Left ventricle myocardium inferior (tissue), 1 donor: ENCODE results near the gene EEF1A2. TPM values are rescaled to one million over a fixed set of nuclear protein-coding genes. Genes with fewer than 3 reads are reported as not detected.

ENCODE experiments used
- DNase-seq: peaks from one replicate; pipeline ENCODE4 v3.0.0-alpha.2; 2020
- H3K27ac ChIP-seq: fragments of 200-600 bp; replicated peaks from 2 replicates; pipeline ENCODE4 v1.8.0; 2021
- H3K27me3 ChIP-seq: fragments of 200-600 bp; 2 replicates; pipeline ENCODE4 v1.8.0; 2021; ENCODE audit warnings: low read depth
- H3K36me3 ChIP-seq: fragments of 200-600 bp; 2 replicates; pipeline ENCODE4 v1.8.0; 2021
- H3K4me1 ChIP-seq: fragments of 200-600 bp; 2 replicates; pipeline ENCODE4 v1.8.0; 2021
- H3K4me3 ChIP-seq: fragments of 200-600 bp; 2 replicates; pipeline ENCODE4 v1.8.0; 2021; ENCODE audit warnings: mild to moderate bottlenecking, moderate library complexity
- H3K9me3 ChIP-seq: fragments of 200-600 bp; replicated peaks from 2 replicates; pipeline ENCODE4 v1.8.0; 2021
- intact Hi-C: fragments of 100-400 bp; cut with micrococcal nuclease; formaldehyde crosslinking; loops from one replicate; pipeline ENCODE4 v1.11.0; 2022
- total RNA-seq: library from RNA; stranded (reverse); fragmentation: NEBNext Ultra II Directional; extraction: Animal tissue kit (Norgen Biotek cat#: 25700); gene quantifications from one replicate; pipeline ENCODE4 v1.2.1, GENCODE V29; 2021
- TF ChIP-seq, protein P1 (sequence below): fragments of 200-600 bp; IDR thresholded peaks from 2 replicates; pipeline ENCODE4 v1.8.0; 2021; ENCODE audit warnings: antibody characterized with exemption, mild to moderate bottlenecking, borderline replicate concordance
- donor health status: DM: no; HTN: yes; CAD: no; lungs with severe emphysema.

Gene EEF1A2
- total RNA-seq, 1 donor from 2014 or later, result 1,286 TPM

DNA sequence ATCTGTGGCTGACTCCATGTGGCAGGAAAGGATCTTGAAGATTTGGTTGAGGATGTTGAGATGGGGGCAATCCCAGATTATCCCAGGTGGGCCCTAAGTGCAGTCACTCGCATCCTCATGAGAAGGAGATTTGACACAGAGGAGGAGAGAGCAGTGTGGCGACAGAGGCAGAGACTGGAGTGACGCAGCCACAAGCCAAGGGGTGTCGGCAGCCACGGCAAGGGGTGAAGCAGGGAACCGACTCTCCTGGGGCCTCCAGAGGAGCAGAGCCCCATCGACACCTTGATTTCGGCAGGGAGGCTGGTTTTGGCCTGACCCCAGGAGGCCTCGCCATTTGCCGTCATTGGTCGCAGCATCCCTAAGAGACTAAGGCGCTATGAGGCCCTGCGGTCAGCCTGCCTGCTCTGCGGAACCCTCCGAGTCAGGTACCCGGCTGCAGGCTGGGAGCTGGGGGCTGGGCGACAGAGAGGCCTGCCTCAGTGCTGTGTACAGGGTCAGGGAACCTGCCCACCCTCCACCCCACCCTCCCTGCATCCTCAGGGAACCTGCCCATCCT is 12.5 kb downstream of the EEF1A2 start:
- TF ChIP-seq, protein P1, sequence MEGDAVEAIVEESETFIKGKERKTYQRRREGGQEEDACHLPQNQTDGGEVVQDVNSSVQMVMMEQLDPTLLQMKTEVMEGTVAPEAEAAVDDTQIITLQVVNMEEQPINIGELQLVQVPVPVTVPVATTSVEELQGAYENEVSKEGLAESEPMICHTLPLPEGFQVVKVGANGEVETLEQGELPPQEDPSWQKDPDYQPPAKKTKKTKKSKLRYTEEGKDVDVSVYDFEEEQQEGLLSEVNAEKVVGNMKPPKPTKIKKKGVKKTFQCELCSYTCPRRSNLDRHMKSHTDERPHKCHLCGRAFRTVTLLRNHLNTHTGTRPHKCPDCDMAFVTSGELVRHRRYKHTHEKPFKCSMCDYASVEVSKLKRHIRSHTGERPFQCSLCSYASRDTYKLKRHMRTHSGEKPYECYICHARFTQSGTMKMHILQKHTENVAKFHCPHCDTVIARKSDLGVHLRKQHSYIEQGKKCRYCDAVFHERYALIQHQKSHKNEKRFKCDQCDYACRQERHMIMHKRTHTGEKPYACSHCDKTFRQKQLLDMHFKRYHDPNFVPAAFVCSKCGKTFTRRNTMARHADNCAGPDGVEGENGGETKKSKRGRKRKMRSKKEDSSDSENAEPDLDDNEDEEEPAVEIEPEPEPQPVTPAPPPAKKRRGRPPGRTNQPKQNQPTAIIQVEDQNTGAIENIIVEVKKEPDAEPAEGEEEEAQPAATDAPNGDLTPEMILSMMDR, result no peak
- DNase-seq, result no peak

GRCh38 chr20:63484651-63485403 is 14.1 kb downstream of the EEF1A2 start:
- intact Hi-C loops, result no loop called here
- peaks cover 14% of the 10 kb centered on the region for H3K36me3 ChIP-seq
- peaks cover 4% of the 10 kb centered on the region for H3K9me3 ChIP-seq
- H3K27me3 ChIP-seq, result peaks cover 92% of the 10 kb centered on the region
- no peak for DNase-seq
- no peak overlapping the region for H3K4me3 ChIP-seq
- peaks cover 40% of the 10 kb centered on the region for H3K4me1 ChIP-seq
- peak overlapping the region; percentile 50 for H3K27ac ChIP-seq
- TF ChIP-seq, protein P1, result no peak

More for the DNA sequence above, 12.5 kb downstream of the EEF1A2 start:
- H3K36me3 ChIP-seq, result peaks cover 30% of the 10 kb centered on the region
- H3K9me3 ChIP-seq, result peaks cover 4% of the 10 kb centered on the region
- peaks cover 92% of the 10 kb centered on the region for H3K27me3 ChIP-seq
- peaks cover 48% of the 10 kb centered on the region for H3K4me1 ChIP-seq
- intact Hi-C loops, result no loop called here
- H3K4me3 ChIP-seq, result no peak overlapping the region
- no peak overlapping the region for H3K27ac ChIP-seq

GRCh38 chr20:63484236-63484635 is 14.6 kb downstream of the EEF1A2 start:
- no peak for DNase-seq
- Histone ChIP-seq H3K27ac (peak overlapping the region; percentile 50), H3K4me3 (no peak overlapping the region), H3K9me3 (peaks cover 4% of the 10 kb centered on the region), H3K4me1 (peaks cover 40% of the 10 kb centered on the region), H3K27me3 (peaks cover 92% of the 10 kb centered on the region), H3K36me3 (peaks cover 12% of the 10 kb centered on the region)
- TF ChIP-seq, protein P1, result no peak
- intact Hi-C loops, result no loop called here

- Histone ChIP-seq H3K36me3 (peaks cover 8% of the 10 kb centered on the region), H3K4me3 (no peak overlapping the region), H3K27me3 (peaks cover 92% of the 10 kb centered on the region), H3K4me1 (peaks cover 39% of the 10 kb centered on the region), H3K27ac (peak overlapping the region; percentile 50), H3K9me3 (peaks cover 4% of the 10 kb centered on the region)
- DNase-seq, result no peak
- intact Hi-C loops, result no loop called here
- TF ChIP-seq, protein P1, result peak; percentile 30
Measured at GRCh38 chr20:63483834-63484233, 15.0 kb downstream of the EEF1A2 start.

- intact Hi-C loops, result no loop called here
Measured at GRCh38 chr20:63482021-63482587, 16.8 kb downstream of the EEF1A2 start.

More at GRCh38 chr20:63482021-63482587, 16.8 kb downstream of the EEF1A2 start:
- Histone ChIP-seq H3K4me3 (no peak overlapping the region), H3K27me3 (peaks cover 94% of the 10 kb centered on the region), H3K9me3 (peaks cover 4% of the 10 kb centered on the region), H3K4me1 (peaks cover 32% of the 10 kb centered on the region), H3K27ac (no peak overlapping the region), H3K36me3 (no peaks in the 10 kb centered on the region)
- TF ChIP-seq, protein P1, result no peak
- no peak for DNase-seq
